Activated T-helper 17 cell treated with anti-CD3 and anti-CD28 coated beads, Interleukin-2, amount 50 U/mL, for 72 hours (primary cell): ENCODE data around the gene MRPL2. TPM values are rescaled to one million over a fixed set of nuclear protein-coding genes. Genes with fewer than 3 reads are reported as not detected.
"Not testable (repeated sequence)": the region's sequence is repeated elsewhere in the genome, so short reads cannot be mapped to it uniquely, and the experiment has no call there.

ENCODE experiments used
- ATAC-seq: fragments of 150-1000 bp; cut with Tn5 transposase; replicated peaks from 2 replicates; pipeline ENCODE4 v1.10.0; 2021; ENCODE audit warnings: mild to moderate bottlenecking, moderate library complexity
- H3K27ac Mint-ChIP-seq: one replicate; pipeline ENCODE4 v1.8.0; 2022; ENCODE audit warnings: mixed read lengths
- H3K27me3 Mint-ChIP-seq: one replicate; pipeline ENCODE4 v1.8.0; 2022; ENCODE audit warnings: mixed read lengths
- H3K36me3 Mint-ChIP-seq: one replicate; pipeline ENCODE4 v1.8.0; 2022; ENCODE audit warnings: low read depth, mild to moderate bottlenecking, mixed read lengths
- H3K4me1 Mint-ChIP-seq: one replicate; pipeline ENCODE4 v1.8.0; 2022; ENCODE audit warnings: mixed read lengths
- H3K4me3 Mint-ChIP-seq: one replicate; pipeline ENCODE4 v1.8.0; 2022; ENCODE audit warnings: mild to moderate bottlenecking, mixed read lengths
- H3K9me3 Mint-ChIP-seq: one replicate; pipeline ENCODE4 v1.8.0; 2022; ENCODE audit warnings: mixed read lengths
- total RNA-seq, 2 donors: library from RNA; stranded (reverse); gene quantifications; one replicate each; pipeline ENCODE4 v1.2.3, GENCODE V29; 2022

Gene MRPL2
- total RNA-seq, 2 donors from 2014 or later, result 65.2 to 67.3 TPM

DNA sequence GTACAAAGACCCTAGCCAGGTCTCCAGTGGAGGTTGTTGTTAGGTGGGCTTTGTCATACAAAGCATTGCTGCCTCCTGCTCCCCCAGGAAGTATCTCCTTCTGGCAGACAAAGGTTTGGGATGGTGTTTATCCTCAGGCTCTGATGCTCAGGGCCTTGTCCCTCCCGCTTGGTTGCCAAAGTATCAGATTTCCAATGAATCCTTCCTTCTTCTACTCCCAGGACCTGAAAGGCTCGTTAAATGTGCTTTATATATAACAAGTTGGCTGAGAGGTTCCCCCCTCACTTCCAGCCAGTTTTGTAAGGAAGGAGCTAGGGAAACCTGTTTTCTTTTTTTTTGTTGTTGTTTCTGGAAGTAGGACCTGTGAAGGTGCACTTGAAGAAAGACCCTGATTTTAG lies 31.3 kb upstream of the MRPL2 start:
- H3K9me3 Mint-ChIP-seq, result no peaks in the 10 kb centered on the region
- peaks cover 19% of the 10 kb centered on the region for H3K4me1 Mint-ChIP-seq
- no peaks in the 10 kb centered on the region for H3K27me3 Mint-ChIP-seq
- no peak for ATAC-seq
- H3K4me3 Mint-ChIP-seq, result no peak overlapping the region
- H3K27ac Mint-ChIP-seq, result no peak overlapping the region
- no peaks in the 10 kb centered on the region for H3K36me3 Mint-ChIP-seq

DNA sequence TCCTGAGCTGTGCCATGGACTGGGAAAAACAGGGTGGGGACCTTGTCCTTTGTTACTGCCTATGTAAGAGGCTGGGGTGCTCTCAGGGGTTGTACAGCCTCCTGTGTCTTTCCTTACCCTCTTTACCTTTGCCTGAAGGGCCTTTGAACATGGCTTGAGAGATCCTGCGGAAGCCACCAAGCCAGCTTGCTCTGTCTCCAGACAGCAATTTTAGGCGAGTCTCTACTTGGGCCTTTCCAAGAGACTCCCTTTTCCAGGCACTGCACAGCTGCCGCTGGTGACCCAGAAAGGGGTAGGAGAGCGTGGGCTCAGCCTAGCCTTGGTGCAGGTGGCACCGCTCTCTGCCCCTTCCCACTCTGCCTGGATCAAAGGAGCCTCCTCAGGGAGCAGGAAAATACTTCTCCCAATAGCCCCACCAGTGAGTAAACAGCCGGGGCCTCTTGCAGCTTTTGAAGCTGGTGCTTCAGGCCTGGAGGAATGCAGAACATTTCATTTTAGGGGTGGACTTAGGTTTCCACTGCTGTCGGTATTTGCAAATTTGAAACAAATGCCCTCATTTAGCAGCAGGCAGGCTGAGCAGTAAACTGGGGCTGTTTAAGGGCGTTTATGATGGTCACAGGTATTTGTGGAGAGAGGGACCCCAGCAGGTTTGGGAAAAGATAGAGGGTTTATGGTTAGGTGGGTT lies 30.8 kb upstream of the MRPL2 start:
- ATAC-seq, result no peak
- no peak overlapping the region for H3K27ac Mint-ChIP-seq
- H3K27me3 Mint-ChIP-seq, result no peaks in the 10 kb centered on the region
- H3K4me1 Mint-ChIP-seq, result peaks cover 19% of the 10 kb centered on the region
- H3K4me3 Mint-ChIP-seq, result no peak overlapping the region
- no peaks in the 10 kb centered on the region for H3K9me3 Mint-ChIP-seq
- no peaks in the 10 kb centered on the region for H3K36me3 Mint-ChIP-seq

DNA sequence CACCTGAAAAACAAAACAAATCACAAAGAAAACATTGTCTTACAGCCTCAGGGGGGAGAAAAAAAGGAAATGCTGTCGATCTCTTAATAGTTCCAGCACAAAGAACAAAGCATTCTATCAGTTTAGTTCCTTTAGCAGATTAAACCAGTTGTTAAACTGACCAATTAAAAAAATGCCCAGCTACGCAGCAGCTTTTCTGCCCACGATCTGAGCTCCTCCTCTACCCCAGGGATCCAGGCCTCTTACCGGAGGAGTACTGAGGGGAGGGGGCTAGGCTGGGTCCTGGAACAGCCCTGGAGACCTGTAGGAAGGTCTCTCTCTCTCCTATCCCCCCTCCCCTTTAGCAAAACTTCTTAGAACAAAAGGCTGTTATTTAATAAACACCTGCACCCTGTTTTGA lies 30.2 kb upstream of the MRPL2 start:
- H3K27me3 Mint-ChIP-seq, result peaks cover 2% of the 10 kb centered on the region
- ATAC-seq, result no peak
- no peaks in the 10 kb centered on the region for H3K36me3 Mint-ChIP-seq
- H3K27ac Mint-ChIP-seq, result no peak overlapping the region
- peaks cover 19% of the 10 kb centered on the region for H3K4me1 Mint-ChIP-seq
- no peak overlapping the region for H3K4me3 Mint-ChIP-seq
- no peaks in the 10 kb centered on the region for H3K9me3 Mint-ChIP-seq

DNA sequence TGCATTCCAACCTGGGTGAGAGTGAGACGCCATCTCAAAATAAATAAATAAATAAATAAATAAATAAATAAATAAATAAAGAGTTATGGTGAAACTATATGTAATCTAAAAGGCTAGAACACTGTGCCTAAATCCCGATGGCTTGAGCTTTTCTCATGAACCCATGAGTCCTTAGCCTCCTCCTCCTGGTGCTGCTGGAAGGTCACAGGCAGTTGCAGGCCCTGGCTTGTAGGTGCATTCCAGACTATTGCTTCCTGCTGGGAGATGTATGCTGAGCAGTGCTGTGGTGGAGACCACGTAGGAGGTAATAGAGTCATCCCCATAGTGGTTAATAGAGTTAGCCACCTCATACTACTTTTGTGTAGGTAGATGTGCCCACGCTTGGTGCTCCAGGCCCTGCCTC lies 29.4 kb upstream of the MRPL2 start:
- ATAC-seq, result peak; percentile 58
- Mint-ChIP-seq H3K36me3 (no peaks in the 10 kb centered on the region), H3K4me3 (no peak overlapping the region), H3K27me3 (peaks cover 7% of the 10 kb centered on the region), H3K4me1 (peaks cover 19% of the 10 kb centered on the region), H3K27ac (no peak overlapping the region), H3K9me3 (no peaks in the 10 kb centered on the region)

DNA sequence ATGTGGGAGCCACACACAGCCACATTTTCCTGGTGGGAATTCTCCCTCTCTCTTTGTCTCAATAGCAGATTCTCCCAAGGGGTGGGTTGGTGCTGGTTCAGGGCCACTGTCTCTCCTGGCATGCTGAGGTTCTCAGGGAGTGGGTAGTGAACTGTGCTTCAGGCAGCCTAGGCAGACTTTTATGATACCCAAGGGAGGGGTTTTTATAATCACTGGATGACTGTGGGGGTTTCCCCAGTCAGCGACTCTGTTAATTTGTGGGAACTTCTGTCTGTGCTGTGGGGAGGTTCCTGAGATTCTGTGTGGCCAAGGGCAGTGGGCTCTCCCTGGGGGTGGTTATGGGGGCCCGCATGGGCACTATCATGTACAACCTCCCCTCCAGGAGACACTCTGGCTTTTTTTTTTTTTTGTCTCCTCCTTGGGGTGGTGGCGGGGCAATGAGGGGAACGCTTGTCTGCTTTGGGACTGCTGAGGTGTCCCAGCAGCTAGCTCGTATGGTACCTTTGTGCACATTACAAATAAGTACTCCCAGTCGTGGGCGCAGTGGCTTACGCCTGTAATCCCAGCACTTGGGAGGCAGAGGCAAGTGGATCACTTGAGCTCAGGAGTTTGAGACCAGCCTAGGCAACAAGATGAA lies 26.9 kb upstream of the MRPL2 start:
- H3K27ac Mint-ChIP-seq, result no peak overlapping the region
- peak; percentile 91 for ATAC-seq

DNA sequence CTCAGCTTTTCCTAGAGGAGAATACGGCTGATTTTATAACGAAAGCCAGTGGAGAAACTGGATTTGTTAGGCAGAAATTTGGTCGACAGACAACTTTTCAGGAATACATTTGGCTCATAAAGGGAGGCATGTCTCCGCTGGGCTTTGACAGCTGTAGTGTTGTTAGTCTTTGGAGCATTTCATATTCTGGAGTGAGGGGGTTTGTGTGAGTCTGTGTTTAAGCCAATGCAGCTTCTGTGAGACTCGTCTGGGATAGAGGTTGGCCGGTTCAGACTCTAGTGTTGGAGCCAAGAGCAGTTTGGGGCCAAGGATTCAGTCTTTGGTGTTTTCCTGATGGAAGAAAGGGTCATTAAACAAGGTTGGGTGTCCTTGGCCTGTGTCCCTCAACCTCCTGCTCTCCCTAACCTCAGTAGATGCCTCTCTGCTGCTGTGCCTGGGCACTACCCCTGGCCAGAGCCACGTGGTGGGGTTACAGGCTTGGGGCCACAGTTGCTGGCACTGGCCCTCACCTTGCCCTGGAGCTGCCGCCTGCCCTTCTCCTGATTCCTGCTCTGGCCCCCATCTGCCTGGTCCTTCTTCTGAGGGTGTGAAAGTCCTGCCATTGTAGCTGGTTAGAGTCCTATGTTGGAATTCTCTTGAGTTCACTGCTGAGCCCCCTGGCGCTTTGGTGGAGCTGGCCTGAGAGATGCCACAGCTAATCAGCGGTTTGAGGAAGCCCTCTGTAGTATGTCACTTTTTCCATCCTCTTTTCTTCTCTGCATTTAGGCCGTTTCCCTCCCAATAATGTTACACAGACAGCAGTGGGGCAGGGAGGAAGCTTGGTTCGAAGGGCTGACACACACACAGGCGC lies 23.8 kb upstream of the MRPL2 start:
- H3K27me3 Mint-ChIP-seq, result peaks cover 22% of the 10 kb centered on the region
- H3K9me3 Mint-ChIP-seq, result no peaks in the 10 kb centered on the region
- H3K36me3 Mint-ChIP-seq, result no peaks in the 10 kb centered on the region
- ATAC-seq, result no peak
- H3K4me1 Mint-ChIP-seq, result peaks cover 5% of the 10 kb centered on the region
- no peak overlapping the region for H3K27ac Mint-ChIP-seq
- H3K4me3 Mint-ChIP-seq, result no peak overlapping the region

More for the DNA sequence above, 26.9 kb upstream of the MRPL2 start:
- Mint-ChIP-seq H3K4me1 (peaks cover 9% of the 10 kb centered on the region), H3K4me3 (no peak overlapping the region), H3K36me3 (no peaks in the 10 kb centered on the region), H3K27me3 (peaks cover 9% of the 10 kb centered on the region), H3K9me3 (no peaks in the 10 kb centered on the region)

DNA sequence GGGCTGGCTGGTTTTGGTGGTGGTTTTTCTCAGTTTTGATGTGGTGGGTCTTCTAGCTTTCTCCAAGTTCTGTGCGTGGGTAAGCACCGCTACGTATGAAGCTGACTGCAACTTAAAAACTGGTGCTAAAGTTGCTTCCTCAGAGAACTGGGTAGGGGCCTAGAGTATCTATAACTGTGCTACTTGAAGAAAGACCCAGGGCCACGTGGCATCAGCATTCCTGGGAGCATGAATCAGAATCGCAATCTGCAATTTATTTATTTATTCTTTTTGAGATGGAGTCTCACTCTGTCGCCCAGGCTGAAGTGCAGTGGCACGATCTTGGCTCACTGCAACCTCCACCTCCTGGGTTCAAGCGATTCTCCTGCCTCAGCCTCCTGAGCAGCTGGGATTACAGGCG lies 22.7 kb upstream of the MRPL2 start:
- not testable (repeated sequence) for H3K36me3 Mint-ChIP-seq, ATAC-seq, H3K4me1 Mint-ChIP-seq, H3K27ac Mint-ChIP-seq, H3K9me3 Mint-ChIP-seq, H3K4me3 Mint-ChIP-seq
- H3K27me3 Mint-ChIP-seq, result peaks cover 27% of the 10 kb centered on the region

DNA sequence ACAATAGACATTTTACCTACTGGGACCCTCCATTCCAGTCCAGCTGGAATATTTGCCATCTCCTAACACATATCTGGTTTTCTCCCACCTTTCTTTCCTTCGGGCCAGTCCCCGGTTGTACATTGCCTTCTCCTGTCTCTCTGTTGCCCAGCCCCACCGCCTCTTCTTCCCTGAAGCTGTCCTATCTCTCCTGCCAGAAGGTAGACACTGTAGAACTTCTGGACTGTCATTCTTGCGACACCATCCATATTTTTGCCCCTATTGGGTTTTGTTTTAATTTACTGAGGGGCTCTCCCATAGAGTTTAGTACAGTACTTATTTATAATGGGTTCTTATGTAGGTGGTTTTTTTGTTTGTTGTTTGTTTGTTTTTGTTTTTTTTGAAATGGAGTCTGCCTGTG lies 21.8 kb upstream of the MRPL2 start:
- no peak overlapping the region for H3K4me3 Mint-ChIP-seq
- no peak overlapping the region for H3K27ac Mint-ChIP-seq
- H3K4me1 Mint-ChIP-seq, result peaks cover 2% of the 10 kb centered on the region
- H3K27me3 Mint-ChIP-seq, result peaks cover 27% of the 10 kb centered on the region
- H3K9me3 Mint-ChIP-seq, result no peaks in the 10 kb centered on the region
- ATAC-seq, result no peak
- no peaks in the 10 kb centered on the region for H3K36me3 Mint-ChIP-seq

DNA sequence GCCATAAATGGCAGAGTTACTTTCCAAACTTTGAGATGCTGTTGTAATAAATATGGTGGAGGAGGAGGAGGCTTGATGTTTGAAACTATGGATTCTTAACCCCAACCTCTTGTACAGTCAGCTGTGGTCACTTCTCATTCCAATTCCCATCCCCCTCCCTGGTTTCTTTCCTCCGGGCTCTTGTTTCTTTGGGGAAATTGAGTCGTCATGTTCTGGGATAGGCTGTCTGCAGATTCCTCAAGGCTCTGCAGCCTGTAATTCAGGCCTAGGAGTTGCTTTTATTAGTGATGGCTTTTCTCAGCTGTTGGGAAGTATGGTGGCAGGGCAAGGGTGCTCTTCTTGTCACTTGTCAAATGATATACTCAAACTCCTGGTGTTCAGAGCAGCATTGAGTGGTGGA lies 19.5 kb upstream of the MRPL2 start:
- peaks cover 23% of the 10 kb centered on the region for H3K27me3 Mint-ChIP-seq
- H3K4me1 Mint-ChIP-seq, result no peaks in the 10 kb centered on the region
- H3K27ac Mint-ChIP-seq, result no peak overlapping the region
- H3K36me3 Mint-ChIP-seq, result peaks cover 14% of the 10 kb centered on the region
- no peak for ATAC-seq
- no peaks in the 10 kb centered on the region for H3K9me3 Mint-ChIP-seq
- no peak overlapping the region for H3K4me3 Mint-ChIP-seq

DNA sequence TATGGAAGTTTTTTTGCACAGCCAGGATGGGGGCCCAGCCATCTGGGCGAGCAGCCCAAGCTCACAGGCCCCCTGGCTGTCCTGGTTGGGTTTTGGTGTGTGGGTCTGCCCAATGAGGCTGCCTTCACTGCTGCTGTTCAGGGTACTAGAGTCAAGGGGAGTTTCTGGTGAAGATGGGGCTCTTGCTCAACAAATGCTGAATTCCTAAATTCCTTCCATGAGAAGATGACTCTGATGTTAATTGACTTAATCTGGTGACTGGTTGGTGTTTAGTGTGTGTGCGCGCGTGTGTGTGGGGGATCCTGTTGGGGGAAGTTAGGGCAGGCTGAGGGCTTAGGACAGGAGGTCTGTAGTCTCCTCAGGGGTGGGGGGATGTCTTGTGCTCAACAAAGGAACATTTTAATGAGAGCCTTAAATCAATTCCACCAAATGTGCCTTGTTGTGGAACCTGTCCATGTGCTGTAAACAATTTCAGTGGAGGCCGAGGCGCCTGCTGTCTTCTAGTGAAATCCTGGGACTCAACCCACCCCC lies 18.8 kb upstream of the MRPL2 start:
- Mint-ChIP-seq H3K36me3 (peaks cover 21% of the 10 kb centered on the region), H3K27ac (no peak overlapping the region), H3K27me3 (peaks cover 21% of the 10 kb centered on the region), H3K4me3 (no peak overlapping the region), H3K9me3 (no peaks in the 10 kb centered on the region), H3K4me1 (no peaks in the 10 kb centered on the region)
- no peak for ATAC-seq

DNA sequence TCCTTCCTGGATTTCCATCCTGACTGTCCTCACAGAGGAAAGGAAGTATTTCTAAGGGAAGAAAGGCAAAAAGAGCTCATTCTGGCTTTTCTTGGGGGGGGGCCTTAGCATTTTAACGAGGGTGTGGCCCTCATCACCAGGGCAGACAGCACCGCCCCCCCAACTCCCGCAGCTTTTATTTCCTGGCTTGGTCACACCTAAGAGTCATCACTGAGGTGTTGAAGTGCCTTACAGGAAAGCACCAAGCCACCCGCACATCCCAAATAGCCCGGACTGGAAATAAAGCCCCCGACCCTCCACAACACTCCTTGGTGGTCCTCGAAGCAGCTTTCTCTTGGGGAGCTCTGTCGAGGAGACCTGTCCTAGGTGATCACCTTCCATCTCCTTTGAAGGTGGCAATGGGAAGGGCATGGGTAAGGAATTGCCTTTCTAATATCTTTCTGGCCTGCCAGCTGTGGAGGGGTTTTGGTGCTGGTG lies 18.1 kb upstream of the MRPL2 start:
- H3K9me3 Mint-ChIP-seq, result no peaks in the 10 kb centered on the region

DNA sequence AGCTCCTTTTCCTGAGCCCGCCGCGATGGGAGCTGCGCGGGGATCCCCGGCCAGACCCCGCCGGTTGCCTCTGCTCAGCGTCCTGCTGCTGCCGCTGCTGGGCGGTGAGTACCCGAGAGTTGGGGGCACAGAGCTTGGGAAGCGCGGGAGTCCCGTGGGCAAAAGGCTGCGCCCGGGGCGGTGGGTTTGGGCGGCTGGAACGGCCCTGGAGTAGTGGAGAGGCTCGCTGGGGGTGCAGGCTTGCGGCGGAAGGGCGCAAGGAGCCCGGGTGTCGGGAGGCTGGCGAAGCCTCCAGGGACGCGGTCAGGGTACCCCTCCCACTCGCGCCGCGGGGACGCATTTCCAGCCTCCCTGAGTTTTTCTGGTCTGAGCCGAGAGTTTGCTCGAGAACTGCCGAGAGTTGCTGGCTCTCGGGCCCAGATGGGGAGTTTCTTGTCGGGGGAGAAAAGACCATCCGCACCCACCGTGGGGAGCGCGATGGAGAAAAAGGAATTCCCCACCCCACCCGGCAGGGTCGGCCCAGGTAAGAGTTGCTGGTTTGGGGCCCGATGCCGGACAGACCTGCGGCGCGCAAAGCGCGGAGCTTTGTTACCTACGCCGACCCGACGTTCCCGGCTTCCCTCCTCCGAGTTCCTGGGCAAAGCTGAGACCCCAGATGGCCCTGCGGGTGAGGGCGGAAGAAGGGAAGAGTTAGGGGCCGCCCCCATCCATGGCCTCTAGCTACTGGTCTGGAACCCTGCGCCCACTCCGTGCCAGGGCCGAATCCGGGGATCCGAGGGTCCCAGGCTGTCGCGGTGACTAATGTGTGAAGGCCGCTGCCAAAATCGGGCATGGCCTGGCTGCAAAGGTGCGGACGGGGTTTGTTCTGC lies 17.5 kb upstream of the MRPL2 start:
- Mint-ChIP-seq H3K27me3 (peaks cover 21% of the 10 kb centered on the region), H3K9me3 (no peaks in the 10 kb centered on the region), H3K36me3 (peaks cover 34% of the 10 kb centered on the region), H3K4me1 (no peaks in the 10 kb centered on the region), H3K27ac (no peak overlapping the region), H3K4me3 (peak overlapping the region; percentile 31)
- peak; percentile 21 for ATAC-seq

More for the DNA sequence above, 18.1 kb upstream of the MRPL2 start:
- no peak overlapping the region for H3K27ac Mint-ChIP-seq
- H3K36me3 Mint-ChIP-seq, result peaks cover 27% of the 10 kb centered on the region
- ATAC-seq, result no peak
- H3K27me3 Mint-ChIP-seq, result peaks cover 21% of the 10 kb centered on the region
- H3K4me1 Mint-ChIP-seq, result no peaks in the 10 kb centered on the region
- H3K4me3 Mint-ChIP-seq, result peak overlapping the region; percentile 31

DNA sequence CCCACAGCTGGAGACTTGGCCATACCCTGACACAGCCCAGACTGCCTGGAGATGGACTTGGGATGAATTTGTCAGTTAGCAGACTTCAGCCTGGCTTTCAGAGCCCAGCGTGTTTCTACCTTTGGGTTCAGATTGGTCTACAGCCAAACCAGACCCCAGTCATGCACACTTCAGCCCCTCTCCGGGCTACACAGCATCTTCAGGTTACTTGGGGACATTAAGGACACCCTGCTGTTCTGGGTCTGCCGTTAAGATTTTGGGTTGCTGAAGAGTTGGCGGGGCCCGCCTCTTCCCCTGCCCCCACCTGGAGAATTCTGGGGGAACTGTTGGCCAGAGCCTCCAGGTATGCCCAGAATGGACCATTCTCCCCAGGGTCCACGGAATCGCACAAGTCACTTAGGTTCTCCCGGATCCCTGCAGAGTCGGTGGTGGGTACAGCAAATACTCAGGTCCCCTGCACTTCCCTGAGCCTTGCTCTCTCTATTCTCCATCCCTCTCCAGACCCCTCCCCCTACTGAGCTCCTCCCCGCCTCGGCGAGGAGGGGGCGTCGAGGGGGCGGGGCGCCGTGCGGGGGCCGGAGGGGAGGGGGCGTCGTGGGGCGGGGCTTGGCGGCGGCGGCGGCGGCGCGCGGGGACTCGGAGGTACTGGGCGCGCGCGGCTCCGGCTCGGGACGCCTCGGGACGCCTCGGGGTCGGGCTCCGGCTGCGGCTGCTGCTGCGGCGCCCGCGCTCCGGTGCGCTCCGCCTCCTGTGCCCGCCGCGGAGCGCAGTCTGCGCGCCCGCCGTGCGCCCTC lies 16.6 kb upstream of the MRPL2 start, which contains the start of gene PTK7:
Gene PTK7 (plus strand): TSS at position 645 of the 794 bp plus-strand sequence. CDS start 175 bp downstream, outside the sequence.
- Mint-ChIP-seq H3K27ac (no peak within 1 kb of the TSS), H3K27me3 (peaks cover 18% of the 10 kb centered on the region), H3K4me3 (peak within 1 kb of the TSS; percentile 31), H3K9me3 (no peaks in the 10 kb centered on the region), H3K4me1 (no peaks in the 10 kb centered on the region), H3K36me3 (peaks cover 40% of the 10 kb centered on the region)
- peak; percentile 47 for ATAC-seq
